ENCODE data around the gene YWHAG. TPM values are rescaled to one million over a fixed set of nuclear protein-coding genes. Genes with fewer than 3 reads are reported as not detected.
A peak's percentile ranks its signal among the peaks of the same experiment; 100 is the strongest.

Gene YWHAG
- total and polyA plus RNA-seq, 9 of the 15 experiments (the other 6 are each of a cell fraction or from before 2014, with no cell fraction given), result 30.4 to 246 (median 94.5) TPM

DNA sequence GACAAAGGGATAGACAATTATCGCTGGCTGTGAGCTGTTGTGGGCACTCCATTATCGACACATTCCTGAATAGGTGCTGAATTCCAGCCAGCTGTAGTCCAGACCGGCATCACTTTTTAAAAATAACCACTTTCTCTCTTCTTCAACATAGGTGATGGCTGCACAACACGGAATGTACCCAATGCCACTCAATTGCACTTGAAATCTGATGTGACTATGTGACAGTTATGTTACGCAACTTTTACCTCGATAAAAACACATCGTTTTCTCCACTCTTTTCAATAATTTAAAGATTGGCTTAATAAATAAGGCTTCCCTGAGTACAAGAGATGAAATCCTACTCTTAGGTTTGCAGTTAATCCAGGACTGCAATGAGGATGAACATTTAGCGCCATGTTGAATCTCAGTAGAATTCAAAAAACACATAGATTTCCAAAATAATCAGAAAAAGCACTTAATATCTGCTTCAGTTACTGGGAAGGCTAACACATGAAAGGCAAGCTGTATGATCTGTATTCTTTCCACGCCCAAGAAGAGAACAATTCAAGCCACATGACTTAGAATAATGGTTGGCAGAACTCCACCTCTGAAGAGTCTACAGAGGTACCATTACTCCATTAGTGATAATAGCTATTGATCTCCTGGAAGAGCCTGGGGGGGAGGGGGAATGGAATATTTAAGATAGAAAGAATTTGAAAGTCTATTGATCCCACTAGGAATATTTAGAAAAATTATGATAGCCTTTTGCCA lies 3.6 kb downstream of the YWHAG start (continued):
- TF ChIP-seq ZNF431 (CRISPR knock-in tag; IDR thresholded peaks at IDR 0.05), result no peak; the same call in 1 of the 2 replicates
- no peak for TF ChIP-seq ZNF165 (CRISPR knock-in tag; IDR thresholded peaks at IDR 0.05; ENCODE audit: borderline replicate concordance)
- 0 out of 2 replicates have a peak, but pooled peaks have one; percentile 10 for TF ChIP-seq ZBTB33 (CRISPR knock-in tag; IDR thresholded peaks at IDR 0.05)
- no peak for TF ChIP-seq TCFL5 (CRISPR knock-in tag; conservative IDR thresholded peaks at IDR 0.05)
- TF ChIP-seq, protein P1, sequence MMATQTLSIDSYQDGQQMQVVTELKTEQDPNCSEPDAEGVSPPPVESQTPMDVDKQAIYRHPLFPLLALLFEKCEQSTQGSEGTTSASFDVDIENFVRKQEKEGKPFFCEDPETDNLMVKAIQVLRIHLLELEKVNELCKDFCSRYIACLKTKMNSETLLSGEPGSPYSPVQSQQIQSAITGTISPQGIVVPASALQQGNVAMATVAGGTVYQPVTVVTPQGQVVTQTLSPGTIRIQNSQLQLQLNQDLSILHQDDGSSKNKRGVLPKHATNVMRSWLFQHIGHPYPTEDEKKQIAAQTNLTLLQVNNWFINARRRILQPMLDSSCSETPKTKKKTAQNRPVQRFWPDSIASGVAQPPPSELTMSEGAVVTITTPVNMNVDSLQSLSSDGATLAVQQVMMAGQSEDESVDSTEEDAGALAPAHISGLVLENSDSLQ (IDR thresholded peaks at IDR 0.05), result peak; percentile 41; the same call in 1 of the 2 replicates
- no peak for TF ChIP-seq ZNF384 (IDR thresholded peaks at IDR 0.05; ENCODE audit: low read depth, low read length)
- TF ChIP-seq RFX5 (IDR thresholded peaks at IDR 0.05; ENCODE audit: low read depth, low read length), result no peak
- TF ChIP-seq ZNF224 (CRISPR knock-in tag; IDR thresholded peaks at IDR 0.05), result no peak
